NOMO-1 treated with dmso at 0.1 percent for 144 hours (cell line): ENCODE measurements around the gene C2.

Source experiments
- DNase-seq: peaks from one replicate; lab custom pipeline; 2025; ENCODE audit not compliant: unreplicated experiment; lab: John Stamatoyannopoulos, UW

The C2 gene

DNA sequence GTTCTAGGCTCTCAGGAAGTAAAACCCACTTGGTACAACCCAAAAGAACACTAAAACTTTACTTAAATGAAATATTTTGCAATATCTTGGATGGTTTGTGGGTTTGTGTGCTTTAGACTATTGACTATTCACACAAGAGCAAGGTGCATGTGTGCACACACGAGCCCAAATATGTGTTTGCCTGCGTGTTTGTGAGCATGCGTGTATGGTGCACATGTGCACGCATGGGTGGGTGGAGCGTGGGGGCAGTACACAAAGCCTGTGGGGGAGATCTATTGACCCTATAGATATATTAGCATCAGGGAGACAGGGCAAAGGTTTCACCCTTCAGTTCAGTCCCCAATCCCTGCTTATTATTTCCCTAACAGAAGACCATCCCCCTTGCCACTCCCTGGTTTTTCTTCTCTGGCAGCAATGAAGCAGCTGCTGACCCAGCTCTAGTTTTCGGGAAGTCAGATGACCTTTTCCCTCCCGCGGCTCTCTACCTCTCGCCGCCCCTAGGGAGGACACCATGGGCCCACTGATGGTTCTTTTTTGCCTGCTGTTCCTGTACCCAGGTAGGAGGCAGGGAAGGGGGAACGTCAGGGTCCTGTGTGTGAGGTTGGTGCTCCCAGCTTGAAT is at the start of gene C2:
Gene C2 (plus strand): TSS at position 476 of the 621 bp plus-strand sequence. CDS start 36 bp downstream, at position 512.
- DNase-seq, result no peak

GRCh38 chr6:31878222-31878621 is 49.3 kb upstream of the C2 start:
- no peak for DNase-seq

DNA sequence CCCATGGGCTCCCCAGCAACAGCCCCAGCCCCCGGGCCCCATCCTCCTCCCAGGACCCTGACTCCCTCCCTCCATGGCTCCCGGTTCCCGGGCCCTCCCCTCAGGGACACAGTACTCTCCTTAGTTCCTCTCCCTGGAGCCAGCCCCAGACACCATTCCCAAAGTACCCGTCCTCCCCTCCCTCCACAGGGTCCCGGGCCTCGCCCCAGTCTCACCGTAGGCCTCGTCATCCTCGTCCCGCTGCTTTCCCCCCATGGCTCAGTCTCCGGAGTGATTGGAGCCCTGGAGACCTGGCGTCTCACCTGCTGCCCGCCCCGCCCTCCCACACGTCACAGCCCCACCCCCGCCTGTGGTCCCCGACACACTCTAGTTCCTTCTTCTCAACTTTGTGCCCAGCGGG is 48.8 kb upstream of the C2 start, which contains the start of gene SLC44A4:
Gene SLC44A4 (minus strand): TSS at position 272 of the 400 bp plus-strand sequence. CDS start 17 bp downstream, at position 255.
- no peak for DNase-seq

DNA sequence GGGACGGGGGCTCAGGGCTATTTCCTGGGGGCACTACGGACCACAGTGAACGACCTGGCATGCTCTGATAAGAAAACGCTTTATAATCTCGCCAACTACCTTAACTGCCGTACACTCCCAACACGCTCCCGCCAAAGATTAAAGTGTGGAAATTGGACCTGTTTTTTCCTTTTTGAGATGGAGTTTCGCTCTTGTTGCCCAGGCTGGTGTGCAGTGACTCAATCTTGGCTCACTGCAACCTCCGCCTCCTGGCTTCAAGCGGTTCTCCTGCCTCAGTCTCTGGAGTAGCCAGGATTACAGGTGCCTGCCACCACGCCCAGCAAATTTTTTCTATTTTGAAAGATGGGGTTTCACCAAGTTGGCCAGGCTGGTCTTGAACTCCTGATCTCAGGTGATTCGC is 48.4 kb upstream of the C2 start:
- DNase-seq, result no peak

- DNase-seq, result no peak
Measured at GRCh38 chr6:31879901-31880300, 47.6 kb upstream of the C2 start.

- DNase-seq, result no peak
Measured at GRCh38 chr6:31880616-31881015, 46.9 kb upstream of the C2 start.

DNA sequence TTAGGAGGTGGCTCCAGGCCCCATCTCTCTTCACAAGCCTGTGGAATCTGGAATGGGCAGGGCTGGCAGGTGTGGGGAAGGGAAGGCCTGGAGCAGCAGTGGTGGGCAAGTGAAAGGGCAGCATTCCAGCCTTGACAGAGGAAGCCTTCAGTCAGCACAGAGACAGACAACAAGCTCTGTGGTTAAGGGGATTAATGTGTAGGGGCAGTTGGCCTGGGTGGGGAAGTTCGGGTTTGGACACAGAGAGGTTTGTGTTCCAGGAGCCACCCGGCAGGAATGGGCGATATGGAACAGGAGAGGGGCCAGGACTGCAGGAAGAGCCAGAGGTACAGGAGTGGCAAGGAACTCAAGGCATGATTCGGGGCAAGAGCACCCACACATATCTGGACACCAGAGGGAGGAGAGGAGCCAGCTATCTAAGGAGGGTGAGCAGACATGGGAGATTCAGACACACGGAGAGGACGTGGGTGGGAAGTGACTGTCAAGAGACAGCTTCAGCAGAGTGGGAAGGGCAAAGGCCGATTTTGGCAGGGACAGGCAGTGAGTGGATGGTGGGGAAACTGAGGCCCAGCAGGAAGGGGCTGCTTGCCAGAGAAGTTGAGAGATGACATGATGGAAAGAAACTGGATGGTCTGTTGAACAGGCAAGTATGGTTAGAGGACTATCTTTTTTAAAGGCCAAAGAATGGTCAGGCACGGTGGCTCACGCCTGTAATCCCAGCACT is 46.2 kb upstream of the C2 start:
- DNase-seq, result no peak

DNA sequence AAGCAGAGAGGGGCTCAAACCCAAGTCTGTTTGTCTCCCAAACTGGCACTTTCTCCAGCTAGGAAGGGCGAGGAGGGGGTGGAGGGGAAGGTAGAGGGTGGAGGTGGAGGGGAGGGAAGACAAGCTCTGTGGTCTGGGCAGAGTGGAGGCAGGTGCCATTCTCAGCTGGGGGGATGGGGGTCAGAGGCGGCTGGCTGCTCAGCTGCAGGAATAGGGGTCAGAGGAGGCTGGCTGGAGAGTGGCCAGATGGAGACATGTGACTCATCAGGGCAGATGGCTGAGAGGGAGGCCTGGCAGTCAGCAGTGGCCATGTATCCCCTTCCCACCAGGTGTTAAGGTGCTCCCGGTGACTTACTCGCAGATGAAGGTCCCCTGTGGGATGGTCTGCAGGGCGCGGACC is 45.2 kb upstream of the C2 start:
- DNase-seq, result no peak

DNA sequence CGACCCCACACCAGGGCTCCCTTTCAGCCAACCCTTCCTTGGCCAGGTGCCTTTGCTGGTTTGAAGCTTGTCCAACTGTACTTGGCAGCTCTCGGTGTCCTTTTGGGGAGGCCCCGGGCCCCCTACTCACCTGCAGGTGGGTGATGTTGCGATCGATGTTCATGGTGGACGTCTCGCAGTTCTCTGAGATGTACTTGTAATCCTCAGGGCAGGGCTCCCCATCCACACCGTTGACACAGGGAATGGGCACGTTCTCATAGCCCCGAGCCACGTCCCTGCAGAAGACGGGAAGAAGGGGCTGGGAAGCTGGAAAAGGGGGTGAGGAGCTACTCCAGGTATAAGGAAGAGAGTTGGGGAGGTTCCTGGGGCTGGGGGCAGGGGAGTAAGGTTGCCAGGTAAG is 43.8 kb upstream of the C2 start:
- DNase-seq, result no peak

DNA sequence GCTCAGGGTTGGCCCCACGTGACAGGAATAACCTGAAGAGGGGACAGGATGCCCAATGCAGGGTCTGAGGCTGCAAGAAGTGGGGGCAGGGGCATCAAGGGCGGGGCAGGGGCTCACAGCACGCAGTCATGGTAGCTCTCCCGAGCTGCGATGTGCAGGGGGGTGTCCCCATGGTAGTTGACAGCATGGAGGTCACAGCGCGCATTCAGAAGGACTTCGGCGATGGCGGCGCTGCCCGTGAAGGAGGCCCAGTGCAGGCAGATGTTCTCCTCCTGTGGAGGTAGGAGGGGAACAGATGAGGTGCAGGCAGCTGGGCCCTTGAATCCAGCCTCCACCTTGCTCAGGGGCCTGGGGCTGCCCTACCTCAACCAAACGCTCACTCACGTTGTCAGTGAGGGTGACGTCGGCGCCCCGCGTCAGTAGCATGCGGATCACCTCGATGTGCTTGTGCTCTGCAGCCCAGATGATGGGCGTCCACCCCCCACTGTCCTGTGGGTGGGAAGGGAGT is 42.9 kb upstream of the C2 start:
- DNase-seq, result no peak

GRCh38 chr6:31886541-31886991 is 41.0 kb upstream of the C2 start:
- DNase-seq, result no peak

DNA sequence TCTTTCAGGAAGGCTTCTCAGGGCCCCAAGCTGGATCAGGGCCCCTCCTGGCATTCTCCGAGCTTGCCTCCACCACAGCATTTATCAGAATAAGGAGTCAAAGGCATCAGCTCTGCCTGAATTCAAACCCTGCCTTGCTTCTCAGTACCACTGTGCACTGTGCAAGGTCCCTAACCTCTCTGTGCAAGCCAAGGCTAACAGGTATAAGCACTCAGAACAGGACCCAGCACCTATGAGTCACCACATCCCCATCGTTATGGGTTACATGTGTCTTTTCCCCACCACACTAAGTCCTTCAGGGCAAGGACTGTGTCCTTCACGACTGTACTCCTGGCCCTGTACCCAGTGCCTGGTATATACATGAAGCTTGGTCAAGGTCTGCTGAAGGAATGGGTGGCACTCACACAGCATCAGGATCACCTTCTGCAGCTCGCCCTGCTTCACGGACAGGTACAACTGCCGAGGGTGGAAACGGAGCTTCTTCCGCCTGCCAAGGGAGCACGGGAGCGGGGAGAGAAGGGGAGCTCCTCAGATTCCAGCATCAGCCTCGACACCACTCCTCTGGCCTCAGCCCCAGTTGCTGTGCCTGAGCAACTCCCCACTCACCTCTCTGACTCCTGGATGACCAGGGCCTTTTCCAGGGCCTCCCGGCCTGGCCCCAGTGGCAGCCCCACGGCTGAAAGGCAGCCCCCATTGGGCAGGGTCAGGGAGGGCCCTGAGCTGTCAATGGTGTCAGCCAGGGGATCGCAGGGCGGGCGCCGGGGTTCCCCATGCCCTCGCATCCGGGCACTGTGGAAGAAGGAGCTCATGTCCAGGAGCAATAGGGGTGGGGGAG is 40.1 kb upstream of the C2 start:
- no peak for DNase-seq

DNA sequence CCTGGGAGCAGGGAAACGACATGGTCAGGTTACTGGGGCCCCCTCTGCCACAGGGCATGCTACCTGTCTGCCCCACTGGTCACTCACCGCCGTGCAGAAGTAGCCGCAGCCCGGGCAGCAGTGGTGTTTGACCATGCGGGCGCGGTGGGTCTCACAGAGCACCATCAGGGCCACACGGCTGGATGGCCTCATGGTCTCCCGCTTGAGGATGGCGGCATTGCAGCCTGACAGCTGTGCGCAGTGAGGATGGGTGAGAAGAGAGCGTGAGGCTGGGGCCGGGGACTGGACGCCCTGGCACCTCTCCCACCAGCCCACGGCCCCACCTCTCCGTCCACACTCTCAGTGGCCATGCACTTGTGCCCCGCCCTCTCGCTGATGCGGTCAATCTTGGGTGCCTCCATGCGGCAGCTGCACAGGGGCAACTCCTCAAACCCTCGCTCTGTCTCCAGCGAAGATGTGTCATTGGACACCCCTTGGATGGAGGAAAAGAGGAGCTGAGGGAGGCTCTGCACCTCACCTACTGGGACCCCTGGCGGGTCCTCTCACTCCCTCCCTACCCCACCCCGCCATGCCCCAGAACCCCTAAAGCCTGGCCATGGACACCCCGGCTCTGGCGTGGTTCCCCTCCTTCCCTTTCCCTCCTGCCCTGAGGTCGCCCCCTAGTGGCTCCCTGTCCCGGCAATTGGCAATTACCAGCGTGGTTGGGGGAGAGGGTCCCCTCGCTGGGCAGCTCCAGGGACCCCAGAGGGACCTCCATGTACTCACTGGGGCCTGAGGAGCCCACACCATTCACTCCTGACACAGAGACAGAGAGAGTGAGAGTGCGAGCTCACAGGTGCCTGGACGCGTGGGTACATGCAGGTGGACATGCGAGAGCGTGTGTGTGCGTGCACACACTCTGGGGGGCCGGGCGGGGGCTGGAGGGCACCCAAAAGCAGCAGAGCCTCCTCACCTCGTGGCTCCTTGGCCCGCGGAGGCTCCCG is 39.0 kb upstream of the C2 start:
- no peak for DNase-seq

DNA sequence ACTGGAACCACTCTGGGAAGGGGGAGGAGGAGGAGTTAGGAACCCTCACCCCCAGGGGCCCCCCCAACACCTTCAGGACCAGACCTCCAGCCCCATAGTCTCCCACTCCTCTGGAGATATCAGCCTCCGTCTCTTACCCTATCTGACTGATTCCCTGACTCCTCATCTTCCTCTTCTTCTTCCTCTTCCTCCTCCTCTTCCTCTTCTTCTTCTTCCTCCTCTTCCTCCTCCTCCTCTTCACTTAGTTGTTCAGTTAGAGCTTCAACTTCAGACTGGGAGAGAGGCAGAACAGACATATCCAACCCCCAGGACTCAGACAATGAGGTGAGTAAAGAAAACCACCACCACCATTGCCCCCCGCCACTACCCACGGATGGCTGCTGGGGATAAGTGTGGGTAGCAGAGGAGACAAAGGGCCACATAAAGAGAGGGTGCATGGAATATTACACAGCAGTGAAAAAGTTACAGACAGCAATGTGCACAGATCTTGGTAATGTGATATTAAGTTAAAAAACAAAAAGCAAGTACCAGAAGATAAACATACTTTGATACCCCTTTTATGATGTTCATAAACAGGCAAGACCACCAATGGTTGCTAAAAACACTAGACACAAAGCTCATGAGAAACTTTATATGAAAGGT is 38.1 kb upstream of the C2 start:
- DNase-seq, result no peak

- DNase-seq, result no peak
Measured at GRCh38 chr6:31892821-31893220, 34.7 kb upstream of the C2 start.

DNA sequence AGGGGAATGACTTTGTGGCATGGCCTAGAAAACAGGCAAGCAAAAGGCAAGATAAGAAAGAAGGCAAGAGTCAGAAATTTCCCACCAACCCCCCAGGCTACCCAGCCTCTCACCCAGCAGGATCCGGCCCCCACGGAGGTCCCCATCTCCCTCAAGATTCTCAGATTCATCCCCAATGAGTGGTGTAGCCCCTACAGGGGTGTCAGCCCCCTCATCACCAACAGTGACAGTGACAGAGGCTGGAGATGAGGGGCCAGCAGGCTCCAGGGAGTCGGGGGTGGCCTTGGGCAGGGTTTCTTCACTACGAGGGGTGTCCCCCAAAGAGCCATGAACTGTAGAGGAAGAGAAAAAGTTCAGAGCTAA is 31.0 kb upstream of the C2 start:
- no peak for DNase-seq

DNA sequence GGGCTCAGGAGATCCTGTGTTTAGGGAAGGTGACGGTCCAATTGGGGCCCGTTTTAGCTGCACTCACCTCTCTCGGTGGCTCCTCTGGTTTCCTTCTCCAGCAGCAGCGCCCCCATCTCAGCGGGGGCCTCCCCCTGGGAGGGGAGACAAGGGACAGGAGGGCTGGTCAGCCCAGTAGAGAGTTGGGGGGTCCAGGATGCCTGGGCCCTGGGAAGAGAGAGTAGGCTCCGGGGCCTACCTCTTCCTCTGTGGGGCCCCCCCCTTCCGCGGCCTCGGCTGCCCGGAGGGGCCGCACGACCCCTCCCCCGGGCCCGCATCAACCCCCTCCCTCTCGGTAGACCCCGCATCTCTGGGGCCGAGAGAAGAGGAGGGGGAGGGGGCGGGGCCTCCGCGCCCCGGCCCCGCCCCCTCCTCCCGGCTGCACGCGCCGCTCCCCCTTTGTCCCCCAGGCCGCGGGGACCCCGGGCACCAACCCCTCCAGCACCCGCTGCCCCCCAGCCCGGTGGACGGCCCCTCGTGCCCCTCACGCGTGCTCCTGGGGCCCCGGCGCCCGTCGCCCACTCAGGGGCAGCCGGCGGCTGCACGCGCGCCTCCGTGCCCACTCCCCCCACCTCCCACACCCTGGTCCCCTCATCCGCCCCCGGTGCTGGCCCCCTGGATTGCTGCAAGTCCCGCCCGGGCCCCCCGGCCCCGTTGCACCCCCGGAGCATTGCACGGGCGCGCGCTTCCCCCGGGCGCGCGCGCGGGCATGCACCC is 30.5 kb upstream of the C2 start:
- DNase-seq, result no peak

- DNase-seq, result peak; percentile 79
Measured at GRCh38 chr6:31897612-31898382, 29.7 kb upstream of the C2 start, which contains the start of gene EHMT2. EHMT2 (minus strand) TSS chr6:31897698; CDS start chr6:31897677, 21 bp downstream.
